ENCODE results near the gene FYB1. TPM values are rescaled to one million over a fixed set of nuclear protein-coding genes. Genes with fewer than 3 reads are reported as not detected.

The FYB1 gene
- total RNA-seq, 2 experiments from 2014 or later: 0.16 TPM; not detected in 1

- no peak overlapping the region for H3K4me2 ChIP-seq (ENCODE audit: low read length)
- CTCF ChIA-PET (ENCODE audit: unreplicated experiment): no interaction called here
- H3K27ac ChIP-seq (ENCODE audit: low read depth, low read length, poor library complexity, severe bottlenecking): no peak overlapping the region
- H3K36me3 ChIP-seq (ENCODE audit: insufficient read depth, low read length): no peaks in the 10 kb centered on the region
- TF ChIP-seq CTCF (conservative IDR thresholded peaks at IDR 0.05; ENCODE audit: low read length): no peak
- TF ChIP-seq EZH2phosphoT487 (IDR thresholded peaks at IDR 0.05; ENCODE audit: borderline replicate concordance, low read depth, low read length): no peak
- H2AFZ ChIP-seq (ENCODE audit: low read length): 0 out of 2 replicates have a peak overlapping the region, but pooled peaks have one; percentile 38
- intact Hi-C loops (cut with micrococcal nuclease; ENCODE audit: unreplicated experiment): no loop called here
- no peak overlapping the region for H3K4me3 ChIP-seq (ENCODE audit: low read depth, low read length, poor library complexity, severe bottlenecking)
- POLR2A ChIA-PET: interaction anchor here (0.9 kb wide), 1 partner anchor 98 kb away, joined by 3 read pairs; no protein-coding TSS in a partner anchor
- no peaks in the 10 kb centered on the region for H4K20me1 ChIP-seq (ENCODE audit: insufficient read depth, low read length)
- H3K4me1 ChIP-seq (ENCODE audit: insufficient read depth, low read length, poor library complexity, severe bottlenecking): peaks cover 3% of the 10 kb centered on the region
- DNase-seq (ENCODE audit: low spot score): no peak
- BruUV-seq (replicated peaks): no TSS peak
- no peaks in the 10 kb centered on the region for H3K9me2 ChIP-seq (ENCODE audit: insufficient read depth, low read length)
- no peaks in the 10 kb centered on the region for H3K79me2 ChIP-seq (ENCODE audit: insufficient read depth, low read depth, low read length)
- H3K9me3 ChIP-seq (ENCODE audit: low read length): no peaks in the 10 kb centered on the region
Observed at GRCh38 chr5:39176759-39177630, 42.4 kb downstream of the FYB1 start.

- no peaks in the 10 kb centered on the region for H4K20me1 ChIP-seq (ENCODE audit: insufficient read depth, low read length)
- H3K4me1 ChIP-seq (ENCODE audit: insufficient read depth, low read length, poor library complexity, severe bottlenecking): peaks cover 3% of the 10 kb centered on the region
- POLR2A ChIA-PET: interaction anchor here (0.7 kb wide), 1 partner anchor 10 kb away, joined by 6 read pairs; no protein-coding TSS in a partner anchor
Observed at GRCh38 chr5:39175273-39175955, 43.9 kb downstream of the FYB1 start.

More at GRCh38 chr5:39175273-39175955, 43.9 kb downstream of the FYB1 start:
- Histone ChIP-seq H3K27ac (ENCODE audit: low read depth, low read length, poor library complexity, severe bottlenecking) (no peak overlapping the region), H3K9me2 (ENCODE audit: insufficient read depth, low read length) (no peaks in the 10 kb centered on the region), H3K36me3 (ENCODE audit: insufficient read depth, low read length) (no peaks in the 10 kb centered on the region), H3K4me2 (ENCODE audit: low read length) (no peak overlapping the region), H3K4me3 (ENCODE audit: low read depth, low read length, poor library complexity, severe bottlenecking) (no peak overlapping the region), H2AFZ (ENCODE audit: low read length) (no peak overlapping the region), H3K9me3 (ENCODE audit: low read length) (no peaks in the 10 kb centered on the region), H3K79me2 (ENCODE audit: insufficient read depth, low read depth, low read length) (no peaks in the 10 kb centered on the region)
- intact Hi-C loops (cut with micrococcal nuclease; ENCODE audit: unreplicated experiment): no loop called here
- BruUV-seq (replicated peaks): no TSS peak
- DNase-seq (ENCODE audit: low spot score): no peak
- no peak for TF ChIP-seq EZH2phosphoT487 (IDR thresholded peaks at IDR 0.05; ENCODE audit: borderline replicate concordance, low read depth, low read length)
- no peak for TF ChIP-seq CTCF (conservative IDR thresholded peaks at IDR 0.05; ENCODE audit: low read length)
- CTCF ChIA-PET (ENCODE audit: unreplicated experiment): no interaction called here
